Measurements from ENCODE around the gene KRT36.

The KRT36 gene

GRCh38 chr17:41489531-41489930 lies at the start of gene KRT36:
Gene KRT36 (minus strand): TSS chr17:41489910. CDS start chr17:41489864, 46 bp downstream.
- DNase-seq (ENCODE audit: low read depth) = no peak

GRCh38 chr17:41539071-41539492 lies 49.4 kb upstream of the KRT36 start:
- DNase-seq (ENCODE audit: low read depth) = no peak

GRCh38 chr17:41538565-41538991 lies 48.9 kb upstream of the KRT36 start:
- DNase-seq (ENCODE audit: low read depth) = no peak

GRCh38 chr17:41537990-41538389 lies 48.3 kb upstream of the KRT36 start:
- no peak for DNase-seq (ENCODE audit: low read depth)

GRCh38 chr17:41537614-41537954 lies 47.9 kb upstream of the KRT36 start:
- no peak for DNase-seq (ENCODE audit: low read depth)

GRCh38 chr17:41536741-41537613 lies 47.3 kb upstream of the KRT36 start:
- DNase-seq (ENCODE audit: low read depth) = no peak

- DNase-seq (ENCODE audit: low read depth) = no peak
Observed at GRCh38 chr17:41535764-41536481, 46.2 kb upstream of the KRT36 start.

- DNase-seq (ENCODE audit: low read depth) = no peak
Observed at GRCh38 chr17:41534899-41535546, 45.3 kb upstream of the KRT36 start.

GRCh38 chr17:41533613-41534012 lies 43.9 kb upstream of the KRT36 start:
- no peak for DNase-seq (ENCODE audit: low read depth)

- no peak for DNase-seq (ENCODE audit: low read depth)
Observed at GRCh38 chr17:41532947-41533570, 43.3 kb upstream of the KRT36 start.

- DNase-seq (ENCODE audit: low read depth) = no peak
Observed at GRCh38 chr17:41531993-41532392, 42.3 kb upstream of the KRT36 start.

GRCh38 chr17:41530062-41531048 lies 40.6 kb upstream of the KRT36 start:
- DNase-seq (ENCODE audit: low read depth) = no peak

GRCh38 chr17:41529491-41529915 lies 39.8 kb upstream of the KRT36 start:
- no peak for DNase-seq (ENCODE audit: low read depth)

- DNase-seq (ENCODE audit: low read depth) = no peak
Observed at GRCh38 chr17:41528959-41529353, 39.2 kb upstream of the KRT36 start.

- no peak for DNase-seq (ENCODE audit: low read depth)
Observed at GRCh38 chr17:41527063-41528023, 37.6 kb upstream of the KRT36 start.

- DNase-seq (ENCODE audit: low read depth) = no peak
Observed at GRCh38 chr17:41524261-41524660, 34.6 kb upstream of the KRT36 start.

GRCh38 chr17:41523787-41524186 lies 34.1 kb upstream of the KRT36 start:
- no peak for DNase-seq (ENCODE audit: low read depth)

- no peak for DNase-seq (ENCODE audit: low read depth)
Observed at GRCh38 chr17:41523225-41523593, 33.5 kb upstream of the KRT36 start.

- DNase-seq (ENCODE audit: low read depth) = no peak
Observed at GRCh38 chr17:41522301-41523224, 32.9 kb upstream of the KRT36 start.

Data from stimulated activated CD4-positive, alpha-beta T cell treated with anti-CD3 and anti-CD28 coated beads, Interleukin-2, amount 100 ng/mL, for 4 hours (primary cell).